Left cardiac atrium (tissue), 2 donors: ENCODE data around the gene PPFIA1. TPM values are rescaled to one million over a fixed set of nuclear protein-coding genes. Genes with fewer than 3 reads are reported as not detected.

Experiments
- microRNA-seq, 2 donors: library from miRNA; unstranded; fragments of <30 nt; microRNA quantifications; one replicate each; pipeline ENCODE4 v1.2.0, GENCODE V29; 2020
- total RNA-seq, 2 donors: library from RNA; stranded (reverse); fragmentation: NEBNext Ultra II Directional; extraction: Animal tissue kit (Norgen Biotek cat#: 25700); gene quantifications; one replicate each; pipeline ENCODE4 v1.2.1, GENCODE V29; 2021
- donor health status: DM: no; HTN: yes; CAD: no; lungs with severe emphysema.
- donor health status: DM: yes; HTN: yes; CAD: no.

Gene PPFIA1
- total RNA-seq, 2 donors from 2014 or later = 32.0 to 39.8 TPM

Small RNAs within 50 kb of the gene (microRNA-seq; reads per million reads assigned to microRNA genes)
- gene MIR548K = 3.0 to 7.6 reads per million in 2 donors

Other genes with a start within 250 kb of the PPFIA1 start
- gene ANO1, start 192.4 kb upstream of the PPFIA1 start, total RNA-seq = 10 to 100 TPM in 1 of 2 donors, 1 to 10 TPM in 1; 9.8 to 14.2 TPM
- 10 to 100 TPM; 11.1 to 11.3 TPM for gene FADD, start 67.4 kb upstream of the PPFIA1 start, total RNA-seq
- gene CTTN, start 127.8 kb downstream of the PPFIA1 start, total RNA-seq = 100 to 1,000 TPM in 1 of 2 donors, 10 to 100 TPM in 1; 71.7 to 112 TPM